HCT116 (cell line): ENCODE data around the gene FLYWCH1. TPM values are rescaled to one million over a fixed set of nuclear protein-coding genes. Genes with fewer than 3 reads are reported as not detected.

Experiments
- ATAC-seq: fragments of 200-7000 bp; cut with Tn5 transposase; 2 replicates; pipeline ENCODE4 v1.9.1; 2020; ENCODE audit warnings: mild to moderate bottlenecking, moderate library complexity
- BruUV-seq: library from RNA; stranded (reverse); fragments of 400-500 nt; replicated peaks from 2 replicates; lab custom pipeline; 2021; lab: Mats Ljungman, UMichigan
- CTCF ChIA-PET: fragments of 300-600 bp; sonication (Branson Sonifier 250); formaldehyde crosslinking; loops from one replicate; lab custom pipeline; 2021; ENCODE audit warnings: antibody characterized with exemption; lab: Charles Lee
- POLR2A ChIA-PET: fragments of 300-600, 350-600 bp; sonication (Branson Sonifier 250); formaldehyde crosslinking; loops from one replicate; lab custom pipeline; 2021; ENCODE audit warnings: antibody characterized with exemption; lab: Charles Lee
- RAD21 ChIA-PET, 2 experiments: fragments of 300-600 bp; sonication (Branson Sonifier 250); formaldehyde crosslinking; loops; one replicate each; lab custom pipeline; 2023; ENCODE audit warnings: low total read pairs in 2 of 2; ENCODE audit not compliant: uncharacterized antibody in 2 of 2, unreplicated experiment in 2 of 2, low non-redundant PET in 1 of 2; lab: Charles Lee
- DNase-seq: peaks from one replicate; pipeline ENCODE4 v3.0.0-alpha.2; 2010; ENCODE audit warnings: low read depth, low spot score
- H2AFZ ChIP-seq: fragments of 200-600 bp; shearing (Covaris generic), sonication (generic); 2 replicates; pipeline ENCODE4 v1.6.1; 2017; ENCODE audit warnings: low read depth, mixed run types, mixed read lengths, antibody characterized with exemption, low read length; ENCODE audit not compliant: poor library complexity, severe bottlenecking
- H3K27ac ChIP-seq: 2 replicates; pipeline ENCODE4 v1.5.1; 2012; ENCODE audit warnings: low read depth, low read length
- H3K27me3 ChIP-seq: fragments of 200-600 bp; sonication (generic); 2 replicates; pipeline ENCODE4 v1.6.1; 2016; ENCODE audit warnings: mixed run types, low read length, mixed read lengths; ENCODE audit not compliant: insufficient read depth
- H3K36me3 ChIP-seq, 2 experiments: fragments of 200-500 bp in 1 of 2; fragments of 200-600 bp in 1 of 2; sonication (Bioruptor generic) in 1 of 2; sonication (generic) in 1 of 2; 2 replicates each; pipeline versions ENCODE4 v1.5.1 to v1.6.1; 2014 to 2016; ENCODE audit warnings: low read length in 2 of 2, inconsistent platforms in 1 of 2, mixed read lengths in 1 of 2, mixed run types in 1 of 2; ENCODE audit not compliant: insufficient read depth in 2 of 2, control insufficient read depth in 1 of 2
- H3K4me1 ChIP-seq, 2 experiments: fragments of 200-600 bp in 1 of 2; sonication (generic) in 1 of 2; 2 replicates each; pipeline versions ENCODE4 v1.5.1 to v1.6.1; 2012 to 2017; ENCODE audit warnings: low read length in 2 of 2, inconsistent platforms in 1 of 2, mild to moderate bottlenecking in 1 of 2, mixed read lengths in 1 of 2, mixed run types in 1 of 2, moderate library complexity in 1 of 2; ENCODE audit not compliant: insufficient read depth in 2 of 2, control insufficient read depth in 1 of 2
- H3K4me2 ChIP-seq: fragments of 200-600 bp; sonication (generic); 2 replicates; pipeline ENCODE4 v1.6.1; 2017; ENCODE audit warnings: mixed run types, low read length, mixed read lengths
- H3K4me3 ChIP-seq, 2 experiments: fragments of 200-600 bp in 1 of 2; sonication (generic) in 1 of 2; replicated peaks in 1 of 2; 2 replicates each; pipeline ENCODE4 v1.5.1; 2011 to 2016; ENCODE audit warnings: low read length in 2 of 2, control low read depth in 1 of 2, low read depth in 1 of 2, mild to moderate bottlenecking in 1 of 2, mixed read lengths in 1 of 2, mixed run types in 1 of 2
- H3K79me2 ChIP-seq: fragments of 200-600 bp; sonication (generic); 2 replicates; pipeline ENCODE4 v1.6.1; 2017; ENCODE audit warnings: mild to moderate bottlenecking, mixed run types, low read length, moderate library complexity, mixed read lengths; ENCODE audit not compliant: insufficient read depth
- H3K9ac ChIP-seq: fragments of 200-600 bp; sonication (generic); 2 replicates; pipeline ENCODE4 v1.6.1; 2016; ENCODE audit warnings: low read length, mixed read lengths
- H3K9me2 ChIP-seq: fragments of 200-600 bp; sonication (generic), shearing (Covaris generic); 2 replicates; pipeline ENCODE4 v1.6.1; 2017; ENCODE audit warnings: mixed run types, mild to moderate bottlenecking, moderate library complexity; ENCODE audit not compliant: insufficient read depth
- H3K9me3 ChIP-seq, 2 experiments: fragments of 200-500 bp in 1 of 2; fragments of 200-600 bp in 1 of 2; sonication (Bioruptor generic) in 1 of 2; sonication (generic) in 1 of 2; 2 replicates each; pipeline ENCODE4 v1.6.1; 2014 to 2017; ENCODE audit warnings: low read length in 2 of 2, mixed read lengths in 2 of 2, inconsistent platforms in 1 of 2, low read depth in 1 of 2, mild to moderate bottlenecking in 1 of 2, mixed run types in 1 of 2, moderate library complexity in 1 of 2; ENCODE audit not compliant: control insufficient read depth in 1 of 2, insufficient read depth in 1 of 2
- H4K20me1 ChIP-seq: fragments of 200-600 bp; sonication (generic), shearing (Covaris generic); 2 replicates; pipeline ENCODE4 v1.6.1; 2017; ENCODE audit warnings: mixed run types, mild to moderate bottlenecking, moderate library complexity; ENCODE audit not compliant: insufficient read depth
- ATF3 ChIP-seq: IDR thresholded peaks from 2 replicates; pipeline ENCODE4 v1.6.1; 2012
- CBX3 ChIP-seq: IDR thresholded peaks from 2 replicates; pipeline ENCODE4 v1.6.1; 2012; ENCODE audit warnings: low read depth
- CEBPB ChIP-seq: IDR thresholded peaks from 2 replicates; pipeline ENCODE4 v1.6.1; 2012; ENCODE audit warnings: low read depth
- CTCF ChIP-seq, 3 experiments: fragments of 200-600 bp in 1 of 3; sonication (generic) in 1 of 3; IDR thresholded peaks in 2 of 3; conservative IDR thresholded peaks in 1 of 3; 2 replicates each; pipeline ENCODE4 v1.5.1; 2012 to 2017; ENCODE audit warnings: low read depth in 2 of 3, low read length in 2 of 3, antibody characterized with exemption in 1 of 3, borderline replicate concordance in 1 of 3, control low read depth in 1 of 3, mild to moderate bottlenecking in 1 of 3, mixed read lengths in 1 of 3, mixed run types in 1 of 3, moderate library complexity in 1 of 3; ENCODE audit not compliant: insufficient read depth in 1 of 3
- EGR1 ChIP-seq: IDR thresholded peaks from 2 replicates; pipeline ENCODE4 v1.6.1; 2012; ENCODE audit warnings: low read depth
- ELF1 ChIP-seq: IDR thresholded peaks from 2 replicates; pipeline ENCODE4 v1.6.1; 2012; ENCODE audit warnings: low read depth, borderline replicate concordance
- EZH2 ChIP-seq: fragments of 200-600 bp; sonication (generic); IDR thresholded peaks from 2 replicates; pipeline ENCODE4 v1.6.1; 2017; ENCODE audit warnings: antibody characterized with exemption, mixed run types
- EZH2phosphoT487 ChIP-seq: fragments of 200-600 bp; IDR thresholded peaks from 2 replicates; pipeline ENCODE4 v1.6.1; 2018; ENCODE audit warnings: antibody characterized with exemption, borderline replicate concordance
- MAX ChIP-seq: IDR thresholded peaks from 2 replicates; pipeline ENCODE4 v1.6.1; 2012
- POLR2A ChIP-seq: IDR thresholded peaks from 2 replicates; pipeline ENCODE4 v1.7.0; 2011; ENCODE audit warnings: borderline replicate concordance; ENCODE audit not compliant: insufficient read depth, insufficient read length; ENCODE audit errors: extremely low read depth
- POLR2AphosphoS5 ChIP-seq: IDR thresholded peaks from 2 replicates; pipeline ENCODE4 v1.6.1; 2011; ENCODE audit warnings: mild to moderate bottlenecking, low read depth, low read length, moderate library complexity
- RAD21 ChIP-seq: IDR thresholded peaks from 2 replicates; pipeline ENCODE4 v1.6.1; 2012; ENCODE audit warnings: low read depth, mild to moderate bottlenecking
- REST ChIP-seq: IDR thresholded peaks from 2 replicates; pipeline ENCODE4 v1.6.1; 2012; ENCODE audit warnings: low read depth
- SIN3A ChIP-seq: IDR thresholded peaks from 2 replicates; pipeline ENCODE4 v1.6.1; 2012; ENCODE audit warnings: low read depth
- SP1 ChIP-seq: IDR thresholded peaks from 2 replicates; pipeline ENCODE4 v1.6.1; 2012; ENCODE audit warnings: low read depth
- SRF ChIP-seq: IDR thresholded peaks from 2 replicates; pipeline ENCODE4 v1.6.1; 2012; ENCODE audit warnings: low read depth
- TCF7L2 ChIP-seq: IDR thresholded peaks from 2 replicates; pipeline ENCODE4 v1.7.0; 2011; ENCODE audit warnings: borderline replicate concordance, inconsistent platforms; ENCODE audit not compliant: insufficient read depth, insufficient read length; ENCODE audit errors: extremely low read depth
- YY1 ChIP-seq: IDR thresholded peaks from 2 replicates; pipeline ENCODE4 v1.6.1; 2011; ENCODE audit warnings: low read length, low read depth, moderate library complexity, mild to moderate bottlenecking; ENCODE audit not compliant: insufficient replicate concordance; ENCODE audit errors: extremely low read depth
- ZFX ChIP-seq: fragments of 450-650 bp; IDR thresholded peaks from 2 replicates; pipeline ENCODE4 v1.6.1; 2017
- ZNF274 ChIP-seq: fragments of 200-500 bp; sonication (Bioruptor generic); IDR thresholded peaks from 2 replicates; pipeline ENCODE4 v1.6.1; 2014; ENCODE audit warnings: mild to moderate bottlenecking, low read depth, low read length, inconsistent platforms
- intact Hi-C: fragments of 100-400 bp; cut with micrococcal nuclease; formaldehyde crosslinking; loops from 2 replicates; pipeline ENCODE4 v1.10.0; 2022
- total RNA-seq: library from RNA; stranded (reverse); gene quantifications from one replicate; pipeline ENCODE4 v1.2.1, GENCODE V29; 2021; ENCODE audit not compliant: unreplicated experiment

FLYWCH1 gene
- total RNA-seq, 1 experiment from 2014 or later = 66.6 TPM

GRCh38 chr16:2902337-2903130, 9.2 kb upstream of the FLYWCH1 start:
- H3K4me3 ChIP-seq = no peak overlapping the region
- H3K36me3 ChIP-seq = peaks cover 0 to 4% of the 10 kb centered on the region in 2 experiments; a peak in 1 of 4 replicates
- H3K27ac ChIP-seq = no peak overlapping the region
- no peak for TF ChIP-seq EGR1
- TF ChIP-seq ZFX = no peak
- TF ChIP-seq SRF = no peak
- TF ChIP-seq EZH2 = no peak
- TF ChIP-seq CTCF (IDR thresholded peaks at IDR 0.05 in 2 of 3, conservative IDR thresholded peaks at IDR 0.05 in 1 of 3; ENCODE audit: borderline replicate concordance in 1 of 3, insufficient read depth in 1 of 3, low read depth in 2 of 3, low read length in 2 of 3) = no peak
- no peak for TF ChIP-seq YY1
- TF ChIP-seq ATF3 = no peak
- no peak for TF ChIP-seq POLR2AphosphoS5
- TF ChIP-seq ZNF274 = no peak
- TF ChIP-seq TCF7L2 = no peak
- no peak for TF ChIP-seq CEBPB
- no peak for TF ChIP-seq SIN3A
- TF ChIP-seq CBX3 = no peak
- no peak for TF ChIP-seq RAD21
- TF ChIP-seq POLR2A = no peak
- TF ChIP-seq MAX = no peak
- TF ChIP-seq REST = no peak
- no peak for TF ChIP-seq EZH2phosphoT487
- no peak for TF ChIP-seq SP1
- TF ChIP-seq ELF1 = no peak
- no peaks in the 10 kb centered on the region for H3K27me3 ChIP-seq
- ATAC-seq (no peak), DNase-seq (no peak)
- peaks cover 12 to 22% of the 10 kb centered on the region in 2 experiments for H3K4me1 ChIP-seq
- RAD21 ChIA-PET = interaction anchor here in 1 of 2 experiments (0.6 kb wide), 1 partner anchor 41 kb away, joined by 4 read pairs; no protein-coding TSS in a partner anchor
- POLR2A ChIA-PET = interaction anchor here (0.9 kb wide), 1 partner anchor 20 kb away, joined by 5 read pairs; the partner anchor contains the start of gene FLYWCH2
- CTCF ChIA-PET = interaction anchor here (1.1 to 1.6 kb wide), 4 partner anchors 9 to 25 kb away, joined by 3 to 4 read pairs (median 3); partner anchors contain the start of gene FLYWCH1
- no peaks in the 10 kb centered on the region for H4K20me1 ChIP-seq
- H3K9me3 ChIP-seq = no peaks in the 10 kb centered on the region
- no peak overlapping the region for H2AFZ ChIP-seq
- no TSS peak for BruUV-seq
- no peaks in the 10 kb centered on the region for H3K79me2 ChIP-seq
- intact Hi-C loops = no loop called here
- H3K9me2 ChIP-seq = no peaks in the 10 kb centered on the region
- H3K4me2 ChIP-seq = no peak overlapping the region
- H3K9ac ChIP-seq = no peak overlapping the region
